Panc1 (cell line): ENCODE measurements around the gene CAPN10. TPM values are rescaled to one million over a fixed set of nuclear protein-coding genes. Genes with fewer than 3 reads are reported as not detected.

ENCODE experiments used
- ATAC-seq: fragments of 200-7000 bp; cut with Tn5 transposase; 2 replicates; pipeline ENCODE4 v1.9.1; 2020; ENCODE audit warnings: mild to moderate bottlenecking, moderate library complexity
- BruUV-seq: library from RNA; stranded (reverse); fragments of 400-500 nt; replicated peaks from 2 replicates; lab custom pipeline; 2021; lab: Mats Ljungman, UMichigan
- CTCF ChIA-PET: fragments of 300-600 bp; sonication (Branson Sonifier 250); formaldehyde crosslinking; loops from one replicate; lab custom pipeline; 2022; ENCODE audit warnings: antibody characterized with exemption; lab: Charles Lee
- POLR2A ChIA-PET: fragments of 300-600 bp; sonication (Branson Sonifier 250); formaldehyde crosslinking; loops from one replicate; lab custom pipeline; 2022; ENCODE audit warnings: antibody characterized with exemption; lab: Charles Lee
- DNase-seq: peaks from one replicate; pipeline ENCODE4 v3.0.0-alpha.2; 2010; ENCODE audit warnings: low read depth, low spot score
- H3K27ac ChIP-seq: 2 replicates; pipeline ENCODE4 v1.5.1; 2011; ENCODE audit warnings: mild to moderate bottlenecking, low read length, inconsistent platforms
- H3K27me3 ChIP-seq: fragments of 200-500 bp; sonication (Bioruptor generic); 2 replicates; pipeline ENCODE4 v1.6.0; 2014; ENCODE audit warnings: low read length, inconsistent platforms; ENCODE audit not compliant: control insufficient read depth, insufficient read depth
- H3K36me3 ChIP-seq: fragments of 200-500 bp; sonication (Bioruptor generic); 2 replicates; pipeline ENCODE4 v1.5.1; 2014; ENCODE audit warnings: inconsistent platforms, mild to moderate bottlenecking, low read length, moderate library complexity; ENCODE audit not compliant: control insufficient read depth, insufficient read depth
- H3K4me1 ChIP-seq: 2 replicates; pipeline ENCODE4 v1.5.1; 2011; ENCODE audit warnings: inconsistent platforms, mild to moderate bottlenecking, low read length, moderate library complexity; ENCODE audit not compliant: control insufficient read depth, insufficient read depth
- H3K4me3 ChIP-seq, 2 experiments: 2 replicates each; pipeline ENCODE4 v1.5.1; 2011 to 2012; ENCODE audit warnings: low read depth in 2 of 2, low read length in 2 of 2, mild to moderate bottlenecking in 2 of 2, inconsistent platforms in 1 of 2, moderate library complexity in 1 of 2
- H3K9me3 ChIP-seq: fragments of 200-500 bp; sonication (Bioruptor generic); 2 replicates; pipeline ENCODE4 v1.5.1; 2014; ENCODE audit warnings: low read depth, mild to moderate bottlenecking, inconsistent platforms, low read length, moderate library complexity; ENCODE audit not compliant: control insufficient read depth, insufficient read depth
- POLR2AphosphoS5 ChIP-seq: IDR thresholded peaks from 2 replicates; pipeline ENCODE4 v1.6.1; 2012; ENCODE audit warnings: mild to moderate bottlenecking, low read depth, low read length, moderate library complexity
- SIN3A ChIP-seq: IDR thresholded peaks from 2 replicates; pipeline ENCODE4 v1.6.1; 2012; ENCODE audit warnings: low read depth, mild to moderate bottlenecking, low read length, moderate library complexity, borderline replicate concordance; ENCODE audit not compliant: insufficient read depth
- TCF7L2 ChIP-seq: IDR thresholded peaks from 2 replicates; pipeline ENCODE4 v1.6.1; 2011; ENCODE audit warnings: mild to moderate bottlenecking, low read depth, low read length, inconsistent platforms
- in situ Hi-C: cut with HindIII; loops from 2 replicates; pipeline ENCODE4 v1.10.0; 2016; ENCODE audit warnings: low sequenced_read_pairs, low pct_unique_long_range_greater_than_20kb
- intact Hi-C: fragments of 100-400 bp; cut with micrococcal nuclease; formaldehyde crosslinking; loops from one replicate; pipeline ENCODE4 v1.10.0; 2022; ENCODE audit not compliant: unreplicated experiment
- total RNA-seq: library from RNA; stranded (reverse); gene quantifications from one replicate; pipeline ENCODE4 v1.2.1, GENCODE V29; 2021; ENCODE audit not compliant: unreplicated experiment
- TF ChIP-seq, protein P1 (sequence below): fragments of 450-650 bp; IDR thresholded peaks from 2 replicates; pipeline ENCODE4 v1.5.1; 2017; ENCODE audit warnings: mild to moderate bottlenecking
- TF ChIP-seq, protein P2 (sequence below), 2 experiments: IDR thresholded peaks; 2 replicates each; pipeline ENCODE4 v1.6.1; 2011 to 2012; ENCODE audit warnings: low read depth in 2 of 2, control low read depth in 1 of 2, low read length in 1 of 2, mild to moderate bottlenecking in 1 of 2, moderate library complexity in 1 of 2; ENCODE audit not compliant: insufficient read depth in 1 of 2

Gene CAPN10
- total RNA-seq, 1 experiment from 2014 or later: 38.6 TPM

DNA sequence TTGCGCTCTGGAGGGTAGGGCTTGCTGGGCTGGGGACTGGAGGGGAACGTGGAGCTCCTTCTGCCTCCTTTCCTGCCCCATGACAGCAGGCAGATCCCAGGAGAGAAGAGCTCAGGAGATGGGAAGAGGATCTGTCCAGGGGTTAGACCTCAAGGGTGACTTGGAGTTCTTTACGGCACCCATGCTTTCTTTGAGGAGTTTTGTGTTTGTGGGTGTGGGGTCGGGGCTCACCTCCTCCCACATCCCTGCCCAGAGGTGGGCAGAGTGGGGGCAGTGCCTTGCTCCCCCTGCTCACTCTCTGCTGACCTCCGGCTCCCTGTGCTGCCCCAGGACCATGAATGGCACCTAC lies 43.1 kb downstream of the CAPN10 start:
- no peak for ATAC-seq
- Histone ChIP-seq H3K4me3 (no peak overlapping the region), H3K4me1 (no peaks in the 10 kb centered on the region; the same call in 1 of the 2 replicates), H3K27me3 (no peaks in the 10 kb centered on the region), H3K9me3 (no peaks in the 10 kb centered on the region), H3K36me3 (no peaks in the 10 kb centered on the region), H3K27ac (no peak overlapping the region)
- DNase-seq: no peak
- in situ Hi-C loops: no loop called here
- ChIA-PET CTCF (no interaction called here), POLR2A (no interaction called here)
- TF ChIP-seq, protein P1, sequence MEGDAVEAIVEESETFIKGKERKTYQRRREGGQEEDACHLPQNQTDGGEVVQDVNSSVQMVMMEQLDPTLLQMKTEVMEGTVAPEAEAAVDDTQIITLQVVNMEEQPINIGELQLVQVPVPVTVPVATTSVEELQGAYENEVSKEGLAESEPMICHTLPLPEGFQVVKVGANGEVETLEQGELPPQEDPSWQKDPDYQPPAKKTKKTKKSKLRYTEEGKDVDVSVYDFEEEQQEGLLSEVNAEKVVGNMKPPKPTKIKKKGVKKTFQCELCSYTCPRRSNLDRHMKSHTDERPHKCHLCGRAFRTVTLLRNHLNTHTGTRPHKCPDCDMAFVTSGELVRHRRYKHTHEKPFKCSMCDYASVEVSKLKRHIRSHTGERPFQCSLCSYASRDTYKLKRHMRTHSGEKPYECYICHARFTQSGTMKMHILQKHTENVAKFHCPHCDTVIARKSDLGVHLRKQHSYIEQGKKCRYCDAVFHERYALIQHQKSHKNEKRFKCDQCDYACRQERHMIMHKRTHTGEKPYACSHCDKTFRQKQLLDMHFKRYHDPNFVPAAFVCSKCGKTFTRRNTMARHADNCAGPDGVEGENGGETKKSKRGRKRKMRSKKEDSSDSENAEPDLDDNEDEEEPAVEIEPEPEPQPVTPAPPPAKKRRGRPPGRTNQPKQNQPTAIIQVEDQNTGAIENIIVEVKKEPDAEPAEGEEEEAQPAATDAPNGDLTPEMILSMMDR: no peak
- TF ChIP-seq, protein P2, sequence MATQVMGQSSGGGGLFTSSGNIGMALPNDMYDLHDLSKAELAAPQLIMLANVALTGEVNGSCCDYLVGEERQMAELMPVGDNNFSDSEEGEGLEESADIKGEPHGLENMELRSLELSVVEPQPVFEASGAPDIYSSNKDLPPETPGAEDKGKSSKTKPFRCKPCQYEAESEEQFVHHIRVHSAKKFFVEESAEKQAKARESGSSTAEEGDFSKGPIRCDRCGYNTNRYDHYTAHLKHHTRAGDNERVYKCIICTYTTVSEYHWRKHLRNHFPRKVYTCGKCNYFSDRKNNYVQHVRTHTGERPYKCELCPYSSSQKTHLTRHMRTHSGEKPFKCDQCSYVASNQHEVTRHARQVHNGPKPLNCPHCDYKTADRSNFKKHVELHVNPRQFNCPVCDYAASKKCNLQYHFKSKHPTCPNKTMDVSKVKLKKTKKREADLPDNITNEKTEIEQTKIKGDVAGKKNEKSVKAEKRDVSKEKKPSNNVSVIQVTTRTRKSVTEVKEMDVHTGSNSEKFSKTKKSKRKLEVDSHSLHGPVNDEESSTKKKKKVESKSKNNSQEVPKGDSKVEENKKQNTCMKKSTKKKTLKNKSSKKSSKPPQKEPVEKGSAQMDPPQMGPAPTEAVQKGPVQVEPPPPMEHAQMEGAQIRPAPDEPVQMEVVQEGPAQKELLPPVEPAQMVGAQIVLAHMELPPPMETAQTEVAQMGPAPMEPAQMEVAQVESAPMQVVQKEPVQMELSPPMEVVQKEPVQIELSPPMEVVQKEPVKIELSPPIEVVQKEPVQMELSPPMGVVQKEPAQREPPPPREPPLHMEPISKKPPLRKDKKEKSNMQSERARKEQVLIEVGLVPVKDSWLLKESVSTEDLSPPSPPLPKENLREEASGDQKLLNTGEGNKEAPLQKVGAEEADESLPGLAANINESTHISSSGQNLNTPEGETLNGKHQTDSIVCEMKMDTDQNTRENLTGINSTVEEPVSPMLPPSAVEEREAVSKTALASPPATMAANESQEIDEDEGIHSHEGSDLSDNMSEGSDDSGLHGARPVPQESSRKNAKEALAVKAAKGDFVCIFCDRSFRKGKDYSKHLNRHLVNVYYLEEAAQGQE (IDR thresholded peaks at IDR 0.05; ENCODE audit: insufficient read depth in 1 of 2, low read depth in 2 of 2, low read length in 1 of 2): no peak
- TF ChIP-seq POLR2AphosphoS5 (no peak), SIN3A (no peak), TCF7L2 (no peak)
- BruUV-seq: no TSS peak
- intact Hi-C loops: no loop called here

DNA sequence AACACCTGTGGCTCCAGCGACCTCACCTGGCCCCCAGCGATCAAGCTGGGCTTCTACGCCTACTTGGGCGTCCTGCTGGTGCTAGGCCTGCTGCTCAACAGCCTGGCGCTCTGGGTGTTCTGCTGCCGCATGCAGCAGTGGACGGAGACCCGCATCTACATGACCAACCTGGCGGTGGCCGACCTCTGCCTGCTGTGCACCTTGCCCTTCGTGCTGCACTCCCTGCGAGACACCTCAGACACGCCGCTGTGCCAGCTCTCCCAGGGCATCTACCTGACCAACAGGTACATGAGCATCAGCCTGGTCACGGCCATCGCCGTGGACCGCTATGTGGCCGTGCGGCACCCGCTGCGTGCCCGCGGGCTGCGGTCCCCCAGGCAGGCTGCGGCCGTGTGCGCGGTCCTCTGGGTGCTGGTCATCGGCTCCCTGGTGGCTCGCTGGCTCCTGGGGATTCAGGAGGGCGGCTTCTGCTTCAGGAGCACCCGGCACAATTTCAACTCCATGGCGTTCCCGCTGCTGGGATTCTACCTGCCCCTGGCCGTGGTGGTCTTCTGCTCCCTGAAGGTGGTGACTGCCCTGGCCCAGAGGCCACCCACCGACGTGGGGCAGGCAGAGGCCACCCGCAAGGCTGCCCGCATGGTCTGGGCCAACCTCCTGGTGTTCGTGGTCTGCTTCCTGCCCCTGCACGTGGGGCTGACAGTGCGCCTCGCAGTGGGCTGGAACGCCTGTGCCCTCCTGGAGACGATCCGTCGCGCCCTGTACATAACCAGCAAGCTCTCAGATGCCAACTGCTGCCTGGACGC lies 43.6 kb downstream of the CAPN10 start:
- ChIA-PET POLR2A (no interaction called here), CTCF (no interaction called here)
- in situ Hi-C loops: no loop called here
- intact Hi-C loops: no loop called here
- Histone ChIP-seq H3K4me1 (no peaks in the 10 kb centered on the region; the same call in 1 of the 2 replicates), H3K27ac (no peak overlapping the region), H3K27me3 (no peaks in the 10 kb centered on the region), H3K4me3 (no peak overlapping the region), H3K36me3 (no peaks in the 10 kb centered on the region), H3K9me3 (no peaks in the 10 kb centered on the region)
- BruUV-seq: no TSS peak
- TF ChIP-seq, protein P1: no peak
- DNase-seq (no peak), ATAC-seq (no peak)
